GM21737 (cell line): ENCODE results near the gene NUDT16L1.

Experiments
- ATAC-seq: cut with Tn5 transposase; IDR thresholded peaks from one replicate; pipeline ENCODE4 v1.9.1; 2021; ENCODE audit warnings: mild to moderate bottlenecking, moderate library complexity; ENCODE audit not compliant: unreplicated experiment

NUDT16L1 gene

GRCh38 chr16:4693956-4694641 is 737 bp downstream of the NUDT16L1 start:
- no peak for ATAC-seq

GRCh38 chr16:4694642-4695451 is 1.5 kb downstream of the NUDT16L1 start:
- no peak for ATAC-seq

- ATAC-seq = no peak
Measured at GRCh38 chr16:4695473-4696171, 2.3 kb downstream of the NUDT16L1 start.

GRCh38 chr16:4696172-4696904 is 3.0 kb downstream of the NUDT16L1 start:
- no peak for ATAC-seq

GRCh38 chr16:4696905-4697847 is 3.8 kb downstream of the NUDT16L1 start:
- ATAC-seq = no peak

GRCh38 chr16:4697848-4698291 is 4.5 kb downstream of the NUDT16L1 start:
- no peak for ATAC-seq

- no peak for ATAC-seq
Measured at GRCh38 chr16:4698321-4699045, 5.1 kb downstream of the NUDT16L1 start.

- no peak for ATAC-seq
Measured at GRCh38 chr16:4699046-4699556, 5.7 kb downstream of the NUDT16L1 start.

- ATAC-seq = no peak
Measured at GRCh38 chr16:4700380-4700996, 7.1 kb downstream of the NUDT16L1 start.

GRCh38 chr16:4700997-4701743 is 7.8 kb downstream of the NUDT16L1 start:
- ATAC-seq = no peak

GRCh38 chr16:4701791-4702465 is 8.6 kb downstream of the NUDT16L1 start:
- ATAC-seq = no peak

- no peak for ATAC-seq
Measured at GRCh38 chr16:4702466-4702808, 9.1 kb downstream of the NUDT16L1 start.

GRCh38 chr16:4703906-4704305 is 10.5 kb downstream of the NUDT16L1 start:
- ATAC-seq = no peak

- ATAC-seq = no peak
Measured at GRCh38 chr16:4704491-4704890, 11.1 kb downstream of the NUDT16L1 start.

- ATAC-seq = no peak
Measured at GRCh38 chr16:4704913-4705312, 11.6 kb downstream of the NUDT16L1 start.

- ATAC-seq = no peak
Measured at GRCh38 chr16:4706871-4707270, 13.5 kb downstream of the NUDT16L1 start.

GRCh38 chr16:4709481-4709880 is 16.1 kb downstream of the NUDT16L1 start:
- ATAC-seq = no peak
